GM19395 (cell line): Measurements from ENCODE around the gene SEPTIN1.

Experiments
- ATAC-seq: cut with Tn5 transposase; IDR thresholded peaks from one replicate; pipeline ENCODE4 v1.9.1; 2021; ENCODE audit warnings: mild to moderate bottlenecking, moderate library complexity; ENCODE audit not compliant: unreplicated experiment

The SEPTIN1 gene, protein sequence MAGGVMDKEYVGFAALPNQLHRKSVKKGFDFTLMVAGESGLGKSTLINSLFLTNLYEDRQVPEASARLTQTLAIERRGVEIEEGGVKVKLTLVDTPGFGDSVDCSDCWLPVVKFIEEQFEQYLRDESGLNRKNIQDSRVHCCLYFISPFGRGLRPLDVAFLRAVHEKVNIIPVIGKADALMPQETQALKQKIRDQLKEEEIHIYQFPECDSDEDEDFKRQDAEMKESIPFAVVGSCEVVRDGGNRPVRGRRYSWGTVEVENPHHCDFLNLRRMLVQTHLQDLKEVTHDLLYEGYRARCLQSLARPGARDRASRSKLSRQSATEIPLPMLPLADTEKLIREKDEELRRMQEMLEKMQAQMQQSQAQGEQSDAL

DNA sequence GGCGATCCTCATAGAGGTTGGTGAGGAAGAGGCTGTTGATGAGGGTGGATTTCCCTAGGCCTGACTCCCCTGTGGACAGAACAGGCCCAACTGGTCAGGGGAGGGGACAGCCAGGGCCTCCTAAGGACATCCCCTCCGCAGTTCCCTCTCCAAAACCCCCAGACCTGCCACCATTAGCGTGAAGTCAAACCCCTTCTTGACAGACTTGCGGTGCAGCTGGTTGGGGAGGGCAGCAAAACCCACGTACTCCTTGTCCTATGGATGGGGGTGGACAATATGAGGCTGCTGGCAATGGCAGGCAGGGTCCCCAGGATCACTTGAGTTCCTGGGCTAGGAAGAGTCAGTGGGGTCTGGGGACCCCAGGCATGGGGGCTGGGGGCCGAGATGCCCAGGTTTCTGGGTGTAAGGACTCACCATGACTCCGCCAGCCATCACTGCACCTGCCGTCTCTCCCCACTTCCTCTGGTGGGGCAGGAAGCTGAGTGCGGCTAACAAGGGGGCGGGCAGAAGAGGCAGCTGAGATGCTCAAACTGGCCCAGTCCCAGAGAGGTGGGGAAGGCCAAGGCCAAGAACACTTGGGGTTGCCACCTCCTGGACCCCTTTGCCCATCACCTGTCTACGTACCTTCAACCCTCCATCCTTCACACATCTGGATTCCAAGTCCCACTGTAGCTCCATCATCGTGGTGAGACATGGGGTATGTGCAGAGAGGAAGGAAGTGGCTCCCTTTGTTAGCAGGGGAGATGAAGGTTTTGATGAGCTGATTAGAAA, at the start of gene SEPTIN1:
Gene SEPTIN1 (minus strand): TSS at position 451 of the 771 bp plus-strand sequence. CDS start 19 bp downstream, at position 432.
- no peak for ATAC-seq

DNA sequence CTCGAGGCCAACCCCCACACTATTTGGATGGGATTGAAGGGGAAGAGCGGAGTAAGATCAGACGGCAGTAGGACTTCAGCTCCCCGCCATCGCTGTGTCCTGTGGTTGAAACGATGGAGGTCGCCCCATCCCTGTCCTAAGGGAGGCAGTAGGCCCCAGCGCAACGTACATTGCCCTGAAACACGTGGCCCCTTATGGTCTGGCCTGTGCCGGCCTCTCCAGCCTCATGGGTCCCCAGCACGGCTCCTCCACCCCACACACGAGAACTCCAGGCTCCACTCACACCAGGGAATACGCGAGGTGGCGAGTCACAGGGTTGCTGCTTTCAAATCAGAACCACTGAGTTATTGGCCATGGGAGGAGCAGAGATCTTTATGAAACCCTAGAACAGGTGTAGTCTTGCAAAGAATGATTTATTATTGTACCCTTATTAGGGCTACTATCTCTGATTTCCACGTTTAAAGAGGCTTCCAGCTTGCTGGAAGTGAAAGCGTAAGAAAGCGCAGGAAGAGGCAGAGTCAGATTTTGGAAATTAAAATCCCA, 48.1 kb upstream of the SEPTIN1 start:
- ATAC-seq = no peak

DNA sequence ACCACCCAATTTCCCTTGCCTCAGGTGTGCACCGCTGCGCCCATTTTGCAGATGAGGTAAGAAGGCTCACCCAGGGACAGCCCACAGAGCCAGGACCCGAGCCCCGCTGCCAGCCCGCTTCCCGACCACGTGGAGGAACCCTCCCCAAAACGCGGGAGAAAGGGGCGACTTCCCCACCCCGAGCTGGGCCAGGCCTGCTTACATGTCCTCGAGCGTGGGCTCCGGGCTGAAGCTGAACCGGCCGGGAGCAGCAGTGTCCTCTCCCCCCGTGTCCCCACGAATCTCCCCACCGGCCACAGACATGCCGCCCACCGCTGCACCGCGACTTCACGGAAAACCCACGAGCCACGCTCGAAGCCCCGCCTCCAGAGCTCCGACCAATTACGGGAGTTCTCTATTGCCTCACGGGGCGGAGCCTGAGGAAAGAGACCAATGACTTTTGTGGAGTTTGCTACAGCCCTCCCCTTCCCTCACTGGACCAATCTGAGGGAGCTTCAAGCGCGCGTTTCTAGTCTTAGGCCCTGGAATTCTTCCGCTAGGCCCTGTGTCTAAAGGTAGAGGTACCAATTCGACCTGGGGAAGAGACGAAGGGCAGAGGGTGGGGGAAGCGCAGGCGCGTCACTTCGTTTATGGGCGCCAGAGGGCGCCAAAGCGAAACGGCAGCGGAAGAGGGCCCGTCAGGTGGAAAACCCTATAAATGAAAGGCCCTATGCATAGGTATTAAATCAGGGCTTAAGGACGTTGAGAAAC, 47.5 kb upstream of the SEPTIN1 start, which contains the start of gene DCTPP1:
Gene DCTPP1 (minus strand): TSS at position 353 of the 750 bp plus-strand sequence. CDS start 50 bp downstream, at position 303.
- ATAC-seq = peak; percentile 98

DNA sequence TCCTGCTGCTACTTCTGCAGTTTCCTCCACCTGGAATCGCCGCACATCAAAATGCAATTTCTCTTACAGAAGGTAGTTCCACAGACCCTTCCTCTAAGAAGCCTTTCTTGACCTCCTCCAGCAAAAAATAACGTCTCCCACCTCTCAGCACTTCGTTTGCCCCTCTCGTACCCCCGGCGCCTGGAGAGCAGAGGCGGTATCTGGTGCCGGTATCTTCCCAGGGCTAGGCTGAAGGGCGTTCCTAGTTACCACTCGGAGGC, 47.0 kb upstream of the SEPTIN1 start:
- ATAC-seq = peak; percentile 18

DNA sequence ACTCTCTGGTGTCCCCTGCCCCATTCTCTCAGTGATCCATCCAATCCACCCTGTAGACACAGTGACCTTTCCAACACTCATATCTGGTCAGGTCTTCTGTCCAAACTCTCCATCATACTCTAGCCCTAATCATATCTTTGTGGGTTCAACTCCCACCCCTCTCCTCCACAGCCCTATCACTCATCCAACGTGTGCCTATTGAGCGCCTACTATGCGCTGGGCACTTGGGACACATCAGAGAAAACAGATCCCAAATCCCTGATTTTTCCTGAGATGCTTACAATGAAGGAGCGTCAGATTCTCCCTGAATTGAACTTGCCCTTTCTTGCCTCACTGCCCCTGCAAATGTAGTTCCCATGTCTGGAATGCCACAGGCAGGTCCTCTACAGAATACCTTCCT, 45.7 kb upstream of the SEPTIN1 start:
- no peak for ATAC-seq

DNA sequence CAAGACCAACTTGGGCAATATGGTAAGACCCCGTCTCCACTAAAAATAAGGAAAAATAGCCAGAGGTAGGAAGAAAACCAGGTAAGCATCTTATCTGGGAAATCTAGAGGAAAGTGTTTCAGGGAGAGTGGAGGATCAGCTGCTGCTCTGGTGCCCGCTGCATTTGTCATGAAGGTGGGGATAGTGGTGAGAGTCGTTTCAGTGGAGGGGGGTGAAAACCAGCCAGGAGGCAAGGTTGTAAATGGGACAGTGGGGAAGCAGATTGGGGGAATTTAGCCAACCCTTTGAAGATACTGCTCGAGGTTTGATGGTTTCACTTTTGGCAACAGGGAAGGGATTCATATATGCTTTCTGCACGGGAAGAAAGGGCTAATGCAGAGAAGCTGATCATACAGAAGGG, 38.6 kb upstream of the SEPTIN1 start:
- ATAC-seq = no peak

DNA sequence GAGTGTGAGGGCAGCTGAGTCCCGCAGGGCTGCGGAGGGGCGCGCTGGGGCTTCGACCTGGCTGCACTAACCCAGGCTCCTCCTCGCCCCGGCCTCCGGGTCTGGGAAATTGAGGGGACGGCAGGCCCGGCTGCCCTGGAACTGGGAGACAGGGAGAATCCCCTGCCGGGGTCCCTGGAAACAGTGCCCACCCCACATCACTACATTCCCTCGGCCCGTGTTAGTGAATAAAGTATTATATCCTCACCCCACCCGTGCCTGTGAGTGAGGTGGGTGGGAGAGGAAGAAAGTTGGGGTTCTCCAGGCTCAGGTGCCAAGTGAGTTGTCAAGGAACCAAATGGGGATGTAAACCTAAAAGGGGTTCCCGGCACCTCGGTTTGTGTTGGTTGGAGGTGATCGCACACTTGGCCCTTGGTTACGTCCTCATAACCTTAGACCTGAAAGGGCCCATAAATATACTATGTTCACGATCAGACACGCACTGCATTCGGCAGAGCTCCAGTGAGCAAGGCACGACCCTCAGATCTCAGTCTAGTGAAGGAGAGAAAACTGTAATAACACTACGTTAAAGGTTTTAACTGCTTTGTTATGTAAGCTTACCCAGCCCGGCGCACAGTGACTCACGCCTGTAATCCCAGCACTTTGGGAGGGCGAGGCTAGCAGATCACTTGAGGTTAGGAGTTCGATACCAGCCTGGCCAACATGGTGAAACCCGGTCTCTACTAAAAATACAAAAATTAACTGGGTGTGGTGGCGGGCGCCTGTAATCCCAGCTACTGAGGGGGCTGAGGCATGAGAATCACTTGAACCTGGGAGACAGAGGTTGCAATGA, 36.2 kb upstream of the SEPTIN1 start:
- no peak for ATAC-seq

DNA sequence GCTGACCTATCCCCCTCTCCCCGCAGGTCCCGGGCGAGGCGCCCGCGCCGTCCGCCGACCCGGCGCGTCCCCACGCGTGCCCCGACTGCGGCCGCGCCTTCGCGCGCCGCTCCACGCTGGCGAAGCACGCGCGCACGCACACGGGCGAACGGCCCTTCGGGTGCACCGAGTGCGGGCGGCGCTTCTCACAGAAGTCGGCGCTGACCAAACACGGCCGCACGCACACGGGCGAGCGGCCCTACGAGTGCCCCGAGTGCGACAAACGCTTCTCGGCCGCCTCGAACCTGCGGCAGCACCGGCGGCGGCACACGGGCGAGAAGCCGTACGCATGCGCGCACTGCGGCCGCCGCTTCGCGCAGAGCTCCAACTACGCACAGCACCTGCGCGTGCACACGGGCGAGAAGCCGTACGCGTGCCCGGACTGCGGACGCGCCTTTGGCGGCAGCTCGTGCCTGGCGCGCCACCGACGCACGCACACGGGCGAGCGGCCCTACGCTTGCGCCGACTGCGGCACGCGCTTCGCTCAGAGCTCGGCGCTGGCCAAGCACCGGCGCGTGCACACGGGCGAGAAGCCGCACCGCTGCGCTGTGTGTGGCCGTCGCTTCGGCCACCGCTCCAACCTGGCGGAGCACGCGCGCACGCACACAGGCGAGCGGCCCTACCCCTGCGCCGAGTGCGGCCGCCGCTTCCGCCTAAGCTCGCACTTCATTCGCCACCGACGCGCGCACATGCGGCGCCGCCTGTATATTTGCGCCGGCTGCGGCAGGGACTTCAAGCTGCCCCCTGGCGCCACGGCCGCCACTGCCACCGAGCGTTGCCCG, 35.4 kb upstream of the SEPTIN1 start:
- ATAC-seq = peak; percentile 78

DNA sequence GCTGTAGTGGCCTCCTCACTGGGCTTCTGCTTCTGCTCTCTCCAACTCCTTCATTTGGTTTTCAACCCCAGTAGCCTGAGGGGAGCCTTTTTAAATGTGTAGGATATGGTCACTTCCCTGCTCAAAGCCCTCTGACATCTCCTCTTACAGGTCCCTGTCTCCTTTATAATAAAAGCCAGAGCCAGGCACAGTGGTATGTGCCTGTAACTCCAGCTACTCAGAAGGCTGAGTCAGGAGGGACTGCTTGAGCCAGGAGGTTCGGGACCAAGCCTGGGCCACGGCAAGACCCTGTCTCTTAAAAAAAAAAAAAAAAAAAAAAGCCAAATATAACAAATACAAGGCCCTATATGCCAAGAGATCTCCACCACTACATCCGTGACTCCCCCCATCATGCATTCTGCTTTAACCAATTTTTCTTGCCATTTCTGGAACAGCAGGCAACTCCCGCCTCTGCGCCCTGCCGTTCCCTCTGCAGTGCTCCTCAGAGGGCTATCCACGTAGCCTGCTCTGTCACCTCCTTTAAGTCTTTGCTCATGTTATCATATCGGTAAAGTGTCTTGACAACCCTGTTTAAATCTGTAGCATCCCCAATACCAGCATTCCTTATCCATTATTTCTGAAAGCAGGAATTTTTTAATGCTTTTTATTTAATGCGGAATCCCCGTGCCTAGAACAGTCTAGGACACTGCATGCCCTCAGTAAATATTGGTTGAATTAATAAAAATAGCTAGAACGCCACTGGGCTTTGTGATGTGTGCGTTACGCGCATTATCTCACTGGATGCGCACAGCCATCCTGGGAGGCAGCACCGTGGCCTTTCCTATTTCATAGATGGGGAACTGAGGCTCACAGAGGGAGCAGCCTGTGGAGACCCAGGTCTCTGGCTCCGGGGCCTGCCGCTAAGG, 34.5 kb upstream of the SEPTIN1 start:
- no peak for ATAC-seq

DNA sequence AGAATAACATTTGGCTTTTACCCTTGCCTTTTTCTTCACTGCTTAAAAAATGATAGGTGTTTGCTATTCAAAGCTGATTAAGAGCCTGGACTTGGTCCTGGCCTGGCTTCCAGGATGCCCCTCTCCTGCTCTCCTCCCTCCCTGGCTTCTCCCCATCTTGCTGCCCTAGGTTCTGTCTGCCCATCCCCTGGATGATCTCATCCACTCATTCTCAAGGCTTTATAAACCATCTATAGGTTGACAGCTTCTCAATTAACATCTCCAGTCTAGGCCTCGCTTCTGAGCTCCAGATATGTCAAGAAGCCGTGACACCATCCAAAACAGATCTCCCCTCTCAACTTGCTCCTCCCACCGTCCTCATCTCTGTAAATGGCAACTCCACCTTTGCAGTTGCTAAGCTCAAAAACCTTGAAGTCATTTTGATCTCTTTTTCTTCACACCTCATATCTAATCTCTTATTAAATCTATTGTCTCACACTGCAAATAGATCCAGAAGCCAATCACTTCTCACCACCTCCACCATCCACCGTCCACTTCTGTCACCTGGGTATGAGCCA, 33.8 kb upstream of the SEPTIN1 start:
- ATAC-seq = no peak

DNA sequence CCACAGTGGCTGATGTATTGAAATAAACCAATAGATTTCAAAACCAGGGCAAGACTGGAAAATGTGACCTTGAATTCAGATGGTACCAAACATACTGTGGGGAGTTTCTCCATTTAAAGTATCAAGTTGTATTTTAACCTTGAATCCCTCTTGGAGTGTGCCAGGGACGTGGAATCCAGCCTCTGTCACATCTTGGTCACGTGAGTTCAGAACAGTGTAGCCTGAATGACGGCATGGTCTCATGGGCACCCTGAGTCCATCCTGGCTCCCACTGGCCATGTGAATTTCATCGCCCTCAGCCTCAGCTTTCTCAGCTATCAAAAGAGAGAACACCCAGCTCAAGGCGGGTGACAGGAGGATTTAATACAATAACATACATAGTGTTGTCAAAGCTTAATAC, 31.8 kb upstream of the SEPTIN1 start:
- ATAC-seq = no peak

DNA sequence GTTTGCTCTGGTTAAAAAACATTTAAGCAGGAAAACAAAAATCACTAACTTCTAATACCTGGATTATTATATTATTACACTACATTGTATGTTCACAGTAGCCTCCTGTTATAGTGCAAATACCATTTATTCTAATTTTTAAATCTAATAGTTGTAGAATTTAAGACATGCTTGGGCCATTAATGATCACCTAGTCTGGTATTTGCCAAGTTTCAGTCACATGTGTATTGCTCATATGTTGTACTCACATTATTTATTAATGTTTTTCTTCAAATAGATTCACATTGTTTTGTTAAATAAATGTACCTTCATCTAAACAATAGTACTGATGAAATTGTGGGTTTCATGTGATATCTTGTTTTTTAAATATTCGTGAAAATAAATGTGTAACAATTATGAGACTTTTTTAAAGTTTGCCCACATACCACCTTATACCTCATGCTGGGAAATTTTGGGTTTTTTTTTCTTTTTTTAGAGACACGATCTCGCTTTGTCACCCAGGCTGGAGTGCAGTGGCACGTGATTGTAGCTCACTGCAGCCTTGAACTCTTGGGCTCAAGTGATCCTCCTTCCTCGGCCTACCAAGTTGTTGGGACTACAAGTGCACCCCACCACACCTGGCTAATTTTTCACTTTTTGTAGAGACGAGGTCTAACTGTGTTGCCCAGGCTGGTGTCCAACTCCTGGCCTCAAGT, 30.9 kb upstream of the SEPTIN1 start:
- ATAC-seq = no peak

DNA sequence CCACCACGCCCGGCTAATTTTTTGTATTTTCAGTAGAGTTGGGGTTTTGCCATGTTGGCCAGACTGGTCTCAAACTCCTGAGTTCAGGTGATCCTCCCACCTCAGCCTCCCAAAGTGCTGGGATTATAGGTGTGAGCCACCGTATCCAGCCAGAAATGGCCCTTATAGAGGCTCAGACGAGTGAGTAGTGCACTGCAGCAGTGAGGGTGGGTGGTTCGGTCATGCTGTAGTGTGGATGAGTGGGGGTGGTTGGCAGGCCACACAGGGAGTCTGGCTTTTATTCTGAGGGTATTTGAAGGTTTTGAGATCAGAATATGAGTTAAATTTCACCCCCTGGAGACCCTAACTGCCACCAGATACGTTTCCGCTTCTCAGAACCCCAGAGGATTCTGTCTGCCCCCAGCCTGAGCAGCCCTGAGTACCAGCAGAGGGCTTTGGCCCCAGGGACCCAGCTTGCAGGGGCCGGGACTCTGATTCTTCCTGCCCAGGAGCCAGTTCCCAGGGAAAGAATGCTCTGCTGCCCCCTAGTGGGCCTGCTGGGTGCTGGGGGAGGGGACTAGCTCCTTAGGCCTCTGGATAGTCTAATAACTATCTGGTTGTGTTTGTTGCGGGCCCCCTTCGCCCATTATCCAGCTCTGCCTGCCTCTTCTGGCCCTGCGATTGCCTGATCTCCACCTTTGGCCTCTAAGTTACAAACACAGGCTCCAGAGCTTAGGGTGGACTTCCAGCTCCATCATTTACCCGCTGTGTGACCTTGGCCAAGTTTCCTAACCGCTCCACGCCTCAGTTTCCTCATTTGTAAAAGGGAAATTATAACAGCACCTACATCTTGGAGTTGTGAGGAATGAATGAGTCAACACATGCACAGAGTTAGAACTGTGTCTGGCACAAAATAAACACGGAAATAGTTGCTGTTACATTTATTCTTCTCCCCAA, 27.0 kb upstream of the SEPTIN1 start:
- ATAC-seq = peak; percentile 51

DNA sequence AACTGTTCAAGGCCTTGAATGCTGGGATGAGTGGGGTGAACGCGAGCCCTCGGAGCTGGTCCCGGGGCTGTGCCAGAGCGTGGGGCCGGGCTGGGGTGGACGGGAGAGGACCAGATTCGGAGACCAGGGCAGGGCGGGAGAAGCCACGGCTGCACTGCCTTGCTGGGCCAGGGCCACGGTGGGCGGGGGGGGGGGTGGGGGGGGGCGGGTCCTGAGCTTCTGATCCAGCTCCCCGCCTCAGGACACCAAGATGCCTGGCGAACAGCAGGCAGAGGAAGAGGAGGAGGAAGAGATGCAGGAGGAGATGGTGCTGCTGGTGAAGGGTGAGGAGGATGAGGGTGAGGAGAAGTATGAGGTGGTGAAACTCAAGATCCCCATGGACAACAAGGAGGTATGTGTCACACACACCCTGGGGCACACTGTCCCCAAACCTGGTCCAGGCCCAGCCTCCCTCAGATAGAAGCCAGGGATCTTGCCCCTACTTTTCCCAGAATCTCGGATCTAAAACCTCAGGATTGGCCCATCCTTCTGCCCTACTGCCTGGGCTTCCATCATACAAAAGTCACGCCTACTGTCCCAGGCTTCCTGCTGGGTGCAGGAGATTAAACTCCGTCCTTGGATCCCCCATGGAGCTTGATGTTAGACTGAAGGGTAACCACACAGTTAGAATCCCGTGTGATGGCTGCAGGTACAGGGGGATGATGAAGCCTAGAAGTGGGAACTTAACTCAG, 25.6 kb upstream of the SEPTIN1 start:
- ATAC-seq = peak; percentile 6

DNA sequence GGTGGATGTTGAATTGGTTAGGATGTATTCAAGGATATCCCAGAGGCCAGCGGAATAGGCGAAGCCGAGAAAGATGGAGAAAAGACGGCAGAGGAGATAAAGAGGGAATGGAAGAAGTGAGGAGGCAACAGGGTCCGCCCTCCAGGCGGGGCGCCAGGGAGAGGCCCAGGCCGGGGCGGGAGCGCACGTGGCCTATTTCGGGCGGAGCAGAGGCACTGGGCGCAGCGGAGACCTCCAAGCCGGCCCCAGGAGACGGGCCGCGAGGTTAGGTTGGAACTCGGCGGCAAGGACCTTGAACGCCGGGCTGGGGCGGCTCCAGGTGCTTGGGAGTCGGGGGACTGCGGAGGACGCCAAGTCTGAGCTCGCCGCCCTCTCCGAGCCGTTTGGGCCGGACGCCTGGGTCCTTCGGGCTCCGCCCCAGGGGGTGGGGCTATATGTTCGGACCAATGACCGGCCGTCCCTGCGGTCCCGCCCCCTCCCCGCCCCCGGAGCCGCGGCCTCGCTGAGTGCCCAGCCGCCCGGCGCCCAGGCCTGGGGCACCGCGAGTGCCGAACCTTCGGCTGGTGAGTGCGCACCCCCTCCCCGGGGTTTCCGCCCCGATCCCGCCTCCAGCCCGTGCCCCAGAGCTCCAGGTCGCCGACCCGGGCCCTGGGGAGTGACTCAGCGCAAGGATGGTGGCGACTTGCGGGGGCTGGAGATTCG, 24.9 kb upstream of the SEPTIN1 start, which contains the start of gene ZNF771:
Gene ZNF771 (plus strand): TSS at position 505 of the 702 bp plus-strand sequence. CDS start 448 bp downstream, outside the sequence.
- ATAC-seq = peak; percentile 72
